GM18520 (cell line): ENCODE data around the gene THBS2.
"Not testable (repeated sequence)": the region's sequence is repeated elsewhere in the genome, so short reads cannot be mapped to it uniquely, and the experiment has no call there.

ENCODE experiments used
- ATAC-seq: cut with Tn5 transposase; IDR thresholded peaks from one replicate; pipeline ENCODE4 v1.9.1; 2021; ENCODE audit not compliant: unreplicated experiment

Gene THBS2

GRCh38 chr6:169253337-169254238, at the start of gene THBS2:
Gene THBS2 (minus strand): TSS chr6:169253846. CDS start chr6:169250784, 3,062 bp downstream.
- no peak for ATAC-seq

- ATAC-seq = no peak
These were observed 49.1 kb upstream of the THBS2 start for GRCh38 chr6:169302716-169303115.

GRCh38 chr6:169302255-169302654, 48.6 kb upstream of the THBS2 start:
- no peak for ATAC-seq

- ATAC-seq = no peak
These were observed 47.3 kb upstream of the THBS2 start for GRCh38 chr6:169300916-169301315.

- ATAC-seq = not testable (repeated sequence)
These were observed 45.0 kb upstream of the THBS2 start for GRCh38 chr6:169298626-169299025.

GRCh38 chr6:169296622-169297021, 43.0 kb upstream of the THBS2 start:
- ATAC-seq = no peak

- no peak for ATAC-seq
These were observed 42.5 kb upstream of the THBS2 start for GRCh38 chr6:169296170-169296569.

- no peak for ATAC-seq
These were observed 39.5 kb upstream of the THBS2 start for GRCh38 chr6:169293196-169293595.

- ATAC-seq = no peak
These were observed 38.9 kb upstream of the THBS2 start for GRCh38 chr6:169292338-169293124.

GRCh38 chr6:169291646-169292337, 38.1 kb upstream of the THBS2 start:
- ATAC-seq = no peak

GRCh38 chr6:169291148-169291547, 37.5 kb upstream of the THBS2 start:
- no peak for ATAC-seq

- no peak for ATAC-seq
These were observed 36.1 kb upstream of the THBS2 start for GRCh38 chr6:169289619-169290339.

GRCh38 chr6:169289257-169289618, 35.6 kb upstream of the THBS2 start:
- no peak for ATAC-seq

GRCh38 chr6:169288591-169288990, 34.9 kb upstream of the THBS2 start:
- no peak for ATAC-seq

- ATAC-seq = no peak
These were observed 34.0 kb upstream of the THBS2 start for GRCh38 chr6:169287675-169288074.

- ATAC-seq = no peak
These were observed 33.3 kb upstream of the THBS2 start for GRCh38 chr6:169286961-169287360.

- no peak for ATAC-seq
These were observed 31.5 kb upstream of the THBS2 start for GRCh38 chr6:169285165-169285564.

- ATAC-seq = no peak
These were observed 30.3 kb upstream of the THBS2 start for GRCh38 chr6:169283924-169284323.

GRCh38 chr6:169282043-169282442, 28.4 kb upstream of the THBS2 start:
- no peak for ATAC-seq

GRCh38 chr6:169277619-169278018, 24.0 kb upstream of the THBS2 start:
- no peak for ATAC-seq

GRCh38 chr6:169274781-169275180, 21.1 kb upstream of the THBS2 start:
- no peak for ATAC-seq
